K562 (cell line): ENCODE results near the gene GPR68. TPM values are rescaled to one million over a fixed set of nuclear protein-coding genes. Genes with fewer than 3 reads are reported as not detected.
A peak's percentile ranks its signal among the peaks of the same experiment; 100 is the strongest.

ENCODE experiments used
- FOS ChIP-seq: IDR thresholded peaks from 3 replicates; pipeline ENCODE4 v1.6.1; 2011; ENCODE audit not compliant: insufficient read length; ENCODE audit errors: extremely low read depth
- FOSL1 ChIP-seq: fragments of 200-800 bp; sonication (Bioruptor generic); conservative IDR thresholded peaks from 2 replicates; pipeline ENCODE4 v1.6.1; 2016; ENCODE audit warnings: missing genetic modification characterization, missing compliant biosample characterization
- MBD1 ChIP-seq: fragments of 250-450 bp; sonication (Bioruptor Pico); IDR thresholded peaks from 2 replicates; pipeline ENCODE4 v1.8.0; 2022; ENCODE audit warnings: inconsistent platforms
- RHOXF2B ChIP-seq: fragments of 250-450 bp; sonication (Bioruptor Pico); conservative IDR thresholded peaks from 2 replicates; pipeline ENCODE4 v1.5.1; 2021
- RUNX1 ChIP-seq: sonication (generic); IDR thresholded peaks from 2 replicates; pipeline ENCODE4 v1.6.1; 2016; ENCODE audit warnings: antibody characterized with exemption, low read depth
- SMARCE1 ChIP-seq: fragments of 450-650 bp; IDR thresholded peaks from 2 replicates; pipeline ENCODE4 v1.7.1; 2016; ENCODE audit warnings: mild to moderate bottlenecking
- VEZF1 ChIP-seq: fragments of 200-800 bp; sonication (Bioruptor generic); IDR thresholded peaks from 2 replicates; pipeline ENCODE4 v1.6.1; 2017; ENCODE audit warnings: missing genetic modification characterization, missing compliant biosample characterization
- polyA plus RNA-seq, 8 experiments: library from polyadenylated mRNA; depleted of rRNA in 4 of 8; stranded (reverse) in 5 of 8; unstranded in 3 of 8; fragments of >200 nt; fragmentation: Nextera tagmentation in 2 of 8; fragmentation: Illumina TruSeq in 1 of 8; extraction: Ambion mirVana in 2 of 8; extraction: Trizol in 1 of 8; gene quantifications; 2 replicates each; pipeline versions ENCODE4 v1.2.1 to v1.2.3, GENCODE V29; 2011 to 2014; ENCODE audit warnings: inconsistent platforms in 1 of 8, missing spikeins in 1 of 8
- total RNA-seq, 7 experiments: library from RNA; depleted of rRNA in 6 of 7; stranded (reverse); fragments of >200 nt in 6 of 7; fragmentation: Illumina TruSeq in 2 of 7; extraction: Trizol in 2 of 7; gene quantifications; 2 replicates each; pipeline versions ENCODE4 v1.2.1 to v1.2.3, GENCODE V29; 2011 to 2021; ENCODE audit warnings: low replicate concordance in 1 of 7
- TF ChIP-seq, protein P1 (sequence below): fragments of 450-650 bp; IDR thresholded peaks from 2 replicates; pipeline ENCODE4 v1.6.1; 2017; ENCODE audit warnings: antibody characterized with exemption, mild to moderate bottlenecking
- TF ChIP-seq, protein P2 (sequence below): fragments of 150-350 bp; IDR thresholded peaks from 2 replicates; pipeline ENCODE4 v1.6.1; 2014; ENCODE audit warnings: low read depth, mild to moderate bottlenecking, low read length, borderline replicate concordance
- TF ChIP-seq, protein P3 (sequence below): fragments of 450-650 bp; IDR thresholded peaks from 2 replicates; pipeline ENCODE4 v1.6.1; 2016; ENCODE audit warnings: mild to moderate bottlenecking

The GPR68 gene
- total and polyA plus RNA-seq, 9 of the 15 experiments (the other 6 are each of a cell fraction or from before 2014, with no cell fraction given): 0.41 to 9.4 (median 3.7) TPM

DNA sequence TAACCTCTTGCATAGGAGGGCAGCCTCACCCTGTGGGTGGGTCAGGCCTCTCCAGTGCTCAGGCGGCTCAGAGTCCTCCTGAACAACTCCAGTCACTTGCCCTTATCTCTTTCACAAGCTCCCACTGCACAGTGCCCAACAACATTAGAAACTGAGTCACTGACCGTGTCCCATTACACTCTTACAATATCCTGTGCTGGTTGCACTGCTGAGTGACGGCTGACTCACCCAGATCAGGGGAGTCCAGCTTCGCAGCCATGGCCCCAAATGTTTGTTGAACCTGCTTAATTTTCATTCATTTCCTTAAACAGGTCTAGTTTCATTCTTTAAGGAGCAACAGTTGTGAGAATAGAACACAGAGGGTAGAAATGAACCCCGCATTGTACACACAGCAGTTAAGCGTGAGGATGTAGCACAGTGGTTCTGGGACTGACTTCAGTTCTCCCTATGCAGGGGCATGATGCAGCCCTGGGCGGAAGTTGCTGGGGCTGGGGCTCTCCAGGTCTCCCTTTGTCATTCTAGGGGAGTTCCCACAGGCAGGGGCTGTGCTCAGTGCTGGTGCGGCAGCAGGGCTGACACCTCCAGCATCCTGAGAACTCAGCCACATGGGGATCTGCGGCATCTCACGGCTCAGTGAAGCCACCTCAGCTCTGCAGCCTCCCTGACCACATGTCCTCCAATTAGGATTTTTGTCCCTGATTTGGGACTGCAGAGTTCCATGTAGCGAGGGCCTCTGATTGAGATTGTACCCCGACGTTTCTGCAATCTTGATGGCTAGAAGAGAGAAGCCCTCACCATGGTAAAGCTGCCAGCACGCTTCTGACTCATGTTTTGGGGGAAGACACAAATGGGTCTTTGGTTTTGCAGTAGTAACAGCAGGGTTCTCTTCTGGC lies 16.1 kb downstream of the GPR68 start (continued):
- TF ChIP-seq, protein P1, sequence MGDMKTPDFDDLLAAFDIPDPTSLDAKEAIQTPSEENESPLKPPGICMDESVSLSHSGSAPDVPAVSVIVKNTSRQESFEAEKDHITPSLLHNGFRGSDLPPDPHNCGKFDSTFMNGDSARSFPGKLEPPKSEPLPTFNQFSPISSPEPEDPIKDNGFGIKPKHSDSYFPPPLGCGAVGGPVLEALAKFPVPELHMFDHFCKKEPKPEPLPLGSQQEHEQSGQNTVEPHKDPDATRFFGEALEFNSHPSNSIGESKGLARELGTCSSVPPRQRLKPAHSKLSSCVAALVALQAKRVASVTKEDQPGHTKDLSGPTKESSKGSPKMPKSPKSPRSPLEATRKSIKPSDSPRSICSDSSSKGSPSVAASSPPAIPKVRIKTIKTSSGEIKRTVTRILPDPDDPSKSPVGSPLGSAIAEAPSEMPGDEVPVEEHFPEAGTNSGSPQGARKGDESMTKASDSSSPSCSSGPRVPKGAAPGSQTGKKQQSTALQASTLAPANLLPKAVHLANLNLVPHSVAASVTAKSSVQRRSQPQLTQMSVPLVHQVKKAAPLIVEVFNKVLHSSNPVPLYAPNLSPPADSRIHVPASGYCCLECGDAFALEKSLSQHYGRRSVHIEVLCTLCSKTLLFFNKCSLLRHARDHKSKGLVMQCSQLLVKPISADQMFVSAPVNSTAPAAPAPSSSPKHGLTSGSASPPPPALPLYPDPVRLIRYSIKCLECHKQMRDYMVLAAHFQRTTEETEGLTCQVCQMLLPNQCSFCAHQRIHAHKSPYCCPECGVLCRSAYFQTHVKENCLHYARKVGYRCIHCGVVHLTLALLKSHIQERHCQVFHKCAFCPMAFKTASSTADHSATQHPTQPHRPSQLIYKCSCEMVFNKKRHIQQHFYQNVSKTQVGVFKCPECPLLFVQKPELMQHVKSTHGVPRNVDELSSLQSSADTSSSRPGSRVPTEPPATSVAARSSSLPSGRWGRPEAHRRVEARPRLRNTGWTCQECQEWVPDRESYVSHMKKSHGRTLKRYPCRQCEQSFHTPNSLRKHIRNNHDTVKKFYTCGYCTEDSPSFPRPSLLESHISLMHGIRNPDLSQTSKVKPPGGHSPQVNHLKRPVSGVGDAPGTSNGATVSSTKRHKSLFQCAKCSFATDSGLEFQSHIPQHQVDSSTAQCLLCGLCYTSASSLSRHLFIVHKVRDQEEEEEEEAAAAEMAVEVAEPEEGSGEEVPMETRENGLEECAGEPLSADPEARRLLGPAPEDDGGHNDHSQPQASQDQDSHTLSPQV: peak; percentile 21; the same call in 1 of the 2 replicates
- TF ChIP-seq SMARCE1 (peak; percentile 56; the same call in 1 of the 2 replicates), FOSL1 (0 out of 2 replicates have a peak, but pooled peaks have one; percentile 40), FOS (no peak), RHOXF2B (CRISPR knock-in tag) (no peak), MBD1 (CRISPR knock-in tag) (no peak), VEZF1 (CRISPR knock-in tag) (no peak), RUNX1 (no peak)
- TF ChIP-seq, protein P2, sequence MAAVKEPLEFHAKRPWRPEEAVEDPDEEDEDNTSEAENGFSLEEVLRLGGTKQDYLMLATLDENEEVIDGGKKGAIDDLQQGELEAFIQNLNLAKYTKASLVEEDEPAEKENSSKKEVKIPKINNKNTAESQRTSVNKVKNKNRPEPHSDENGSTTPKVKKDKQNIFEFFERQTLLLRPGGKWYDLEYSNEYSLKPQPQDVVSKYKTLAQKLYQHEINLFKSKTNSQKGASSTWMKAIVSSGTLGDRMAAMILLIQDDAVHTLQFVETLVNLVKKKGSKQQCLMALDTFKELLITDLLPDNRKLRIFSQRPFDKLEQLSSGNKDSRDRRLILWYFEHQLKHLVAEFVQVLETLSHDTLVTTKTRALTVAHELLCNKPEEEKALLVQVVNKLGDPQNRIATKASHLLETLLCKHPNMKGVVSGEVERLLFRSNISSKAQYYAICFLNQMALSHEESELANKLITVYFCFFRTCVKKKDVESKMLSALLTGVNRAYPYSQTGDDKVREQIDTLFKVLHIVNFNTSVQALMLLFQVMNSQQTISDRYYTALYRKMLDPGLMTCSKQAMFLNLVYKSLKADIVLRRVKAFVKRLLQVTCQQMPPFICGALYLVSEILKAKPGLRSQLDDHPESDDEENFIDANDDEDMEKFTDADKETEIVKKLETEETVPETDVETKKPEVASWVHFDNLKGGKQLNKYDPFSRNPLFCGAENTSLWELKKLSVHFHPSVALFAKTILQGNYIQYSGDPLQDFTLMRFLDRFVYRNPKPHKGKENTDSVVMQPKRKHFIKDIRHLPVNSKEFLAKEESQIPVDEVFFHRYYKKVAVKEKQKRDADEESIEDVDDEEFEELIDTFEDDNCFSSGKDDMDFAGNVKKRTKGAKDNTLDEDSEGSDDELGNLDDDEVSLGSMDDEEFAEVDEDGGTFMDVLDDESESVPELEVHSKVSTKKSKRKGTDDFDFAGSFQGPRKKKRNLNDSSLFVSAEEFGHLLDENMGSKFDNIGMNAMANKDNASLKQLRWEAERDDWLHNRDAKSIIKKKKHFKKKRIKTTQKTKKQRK: no peak
- TF ChIP-seq, protein P3, sequence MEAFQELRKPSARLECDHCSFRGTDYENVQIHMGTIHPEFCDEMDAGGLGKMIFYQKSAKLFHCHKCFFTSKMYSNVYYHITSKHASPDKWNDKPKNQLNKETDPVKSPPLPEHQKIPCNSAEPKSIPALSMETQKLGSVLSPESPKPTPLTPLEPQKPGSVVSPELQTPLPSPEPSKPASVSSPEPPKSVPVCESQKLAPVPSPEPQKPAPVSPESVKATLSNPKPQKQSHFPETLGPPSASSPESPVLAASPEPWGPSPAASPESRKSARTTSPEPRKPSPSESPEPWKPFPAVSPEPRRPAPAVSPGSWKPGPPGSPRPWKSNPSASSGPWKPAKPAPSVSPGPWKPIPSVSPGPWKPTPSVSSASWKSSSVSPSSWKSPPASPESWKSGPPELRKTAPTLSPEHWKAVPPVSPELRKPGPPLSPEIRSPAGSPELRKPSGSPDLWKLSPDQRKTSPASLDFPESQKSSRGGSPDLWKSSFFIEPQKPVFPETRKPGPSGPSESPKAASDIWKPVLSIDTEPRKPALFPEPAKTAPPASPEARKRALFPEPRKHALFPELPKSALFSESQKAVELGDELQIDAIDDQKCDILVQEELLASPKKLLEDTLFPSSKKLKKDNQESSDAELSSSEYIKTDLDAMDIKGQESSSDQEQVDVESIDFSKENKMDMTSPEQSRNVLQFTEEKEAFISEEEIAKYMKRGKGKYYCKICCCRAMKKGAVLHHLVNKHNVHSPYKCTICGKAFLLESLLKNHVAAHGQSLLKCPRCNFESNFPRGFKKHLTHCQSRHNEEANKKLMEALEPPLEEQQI: no peak
